ENCODE data around the gene PDXDC1.
"Not testable (repeated sequence)": the region's sequence is repeated elsewhere in the genome, so short reads cannot be mapped to it uniquely, and the experiment has no call there.

- TF ChIP-seq POLR2A, CTCF (IDR thresholded peaks at IDR 0.05): not testable (repeated sequence)
These were observed 124.6 kb downstream of the PDXDC1 start for GRCh38 chr16:15099366-15099909.
